Activated CD8-positive, alpha-beta T cell treated with anti-CD3 and anti-CD28 coated beads for 36 hours (primary cell): Measurements from ENCODE around the gene CLCN7. TPM values are rescaled to one million over a fixed set of nuclear protein-coding genes. Genes with fewer than 3 reads are reported as not detected.
A peak's percentile ranks its signal among the peaks of the same experiment; 100 is the strongest.

Source experiments
- ATAC-seq: fragments of 200-7000 bp; cut with Tn5 transposase; one replicate; pipeline ENCODE4 v1.10.0; 2021; ENCODE audit warnings: mild to moderate bottlenecking, moderate library complexity
- CTCF ChIA-PET: fragments of 350-600 bp; sonication (Branson Sonifier 250); formaldehyde crosslinking; loops from one replicate; lab custom pipeline; 2021; ENCODE audit warnings: antibody characterized with exemption; lab: Charles Lee
- POLR2A ChIA-PET: fragments of 350-600 bp; sonication (Branson Sonifier 250); formaldehyde crosslinking; loops from one replicate; lab custom pipeline; 2021; ENCODE audit warnings: antibody characterized with exemption; lab: Charles Lee
- DNase-seq: peaks from one replicate; pipeline ENCODE4 v3.0.0-alpha.2; 2020
- H3K27ac Mint-ChIP-seq: one replicate; pipeline ENCODE4 v1.8.0; 2021; ENCODE audit warnings: mild to moderate bottlenecking, mixed read lengths
- H3K27me3 Mint-ChIP-seq: one replicate; pipeline ENCODE4 v1.8.0; 2021; ENCODE audit warnings: mixed read lengths
- H3K36me3 Mint-ChIP-seq: one replicate; pipeline ENCODE4 v1.8.0; 2021; ENCODE audit warnings: low read depth, mixed read lengths
- H3K4me1 Mint-ChIP-seq: one replicate; pipeline ENCODE4 v1.8.0; 2021; ENCODE audit warnings: low read depth, mixed read lengths
- H3K4me3 Mint-ChIP-seq: one replicate; pipeline ENCODE4 v1.8.0; 2021; ENCODE audit warnings: mild to moderate bottlenecking, moderate library complexity, mixed read lengths
- H3K9me3 Mint-ChIP-seq: one replicate; pipeline ENCODE4 v1.8.0; 2021; ENCODE audit warnings: mixed read lengths
- intact Hi-C: fragments of 100-400 bp; cut with micrococcal nuclease; formaldehyde crosslinking; loops from one replicate; pipeline ENCODE4 v1.10.0; 2022
- total RNA-seq, 2 experiments: library from RNA; stranded (reverse); gene quantifications; one replicate each; pipeline ENCODE4 v1.2.3, GENCODE V29; 2021
- TF ChIP-seq, protein P1 (sequence below): fragments of 200-600 bp; IDR thresholded peaks from one replicate; pipeline ENCODE4 v1.8.0; 2022; ENCODE audit warnings: antibody characterized with exemption, mild to moderate bottlenecking

The CLCN7 gene
- total RNA-seq, 2 experiments from 2014 or later = 35.5 to 36.8 TPM

DNA sequence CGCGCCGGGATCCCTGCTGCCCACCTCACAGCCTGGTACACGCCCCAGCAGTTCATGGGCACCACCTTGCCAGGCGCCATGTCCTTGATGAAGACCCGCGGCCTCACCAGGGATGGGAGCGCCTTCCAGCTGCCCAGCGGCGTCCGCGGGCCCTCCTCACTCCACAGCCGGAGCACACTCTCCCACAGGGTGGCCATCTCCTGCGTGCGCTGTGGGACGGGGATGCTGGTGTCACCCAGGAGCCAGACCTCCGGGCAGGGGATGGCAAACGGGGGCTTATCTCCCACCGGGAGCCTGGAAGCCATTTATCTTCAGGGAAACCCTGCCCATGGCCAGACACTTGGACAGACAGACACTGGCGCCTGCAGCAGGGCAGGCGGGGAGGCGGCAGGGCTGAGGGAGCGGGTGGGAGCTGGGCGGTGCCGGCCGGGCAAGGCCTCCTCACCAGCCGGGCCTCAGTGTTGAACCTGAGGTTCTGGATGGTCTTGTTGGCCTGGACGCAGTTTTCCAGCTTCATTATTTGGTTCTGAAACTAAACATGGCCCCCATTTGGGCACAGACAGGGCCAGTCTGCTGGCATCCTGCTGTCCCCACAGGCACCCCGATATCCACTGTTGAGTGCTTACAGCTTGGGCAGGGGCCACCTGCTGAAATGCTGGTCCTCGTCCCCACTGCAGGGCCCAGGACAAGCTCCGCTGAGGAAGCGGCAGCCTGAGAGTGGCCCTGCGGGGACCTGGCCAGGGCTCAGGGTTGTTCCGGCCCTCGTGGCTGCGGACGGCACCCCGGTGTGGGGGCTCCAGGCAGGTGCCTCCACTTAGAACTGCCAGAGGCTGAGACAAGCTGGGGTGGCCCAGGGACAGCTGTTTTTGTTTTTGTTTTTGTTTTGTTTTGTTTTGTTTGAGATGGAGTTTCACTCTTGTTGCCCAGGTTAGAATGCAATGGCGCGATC is 39.9 kb downstream of the CLCN7 start:
- Mint-ChIP-seq H3K27me3 (no peaks in the 10 kb centered on the region), H3K4me3 (no peak overlapping the region), H3K4me1 (no peaks in the 10 kb centered on the region), H3K9me3 (no peaks in the 10 kb centered on the region), H3K36me3 (no peaks in the 10 kb centered on the region), H3K27ac (no peak overlapping the region)
- CTCF ChIA-PET = no interaction called here
- POLR2A ChIA-PET = no interaction called here
- TF ChIP-seq, protein P1, sequence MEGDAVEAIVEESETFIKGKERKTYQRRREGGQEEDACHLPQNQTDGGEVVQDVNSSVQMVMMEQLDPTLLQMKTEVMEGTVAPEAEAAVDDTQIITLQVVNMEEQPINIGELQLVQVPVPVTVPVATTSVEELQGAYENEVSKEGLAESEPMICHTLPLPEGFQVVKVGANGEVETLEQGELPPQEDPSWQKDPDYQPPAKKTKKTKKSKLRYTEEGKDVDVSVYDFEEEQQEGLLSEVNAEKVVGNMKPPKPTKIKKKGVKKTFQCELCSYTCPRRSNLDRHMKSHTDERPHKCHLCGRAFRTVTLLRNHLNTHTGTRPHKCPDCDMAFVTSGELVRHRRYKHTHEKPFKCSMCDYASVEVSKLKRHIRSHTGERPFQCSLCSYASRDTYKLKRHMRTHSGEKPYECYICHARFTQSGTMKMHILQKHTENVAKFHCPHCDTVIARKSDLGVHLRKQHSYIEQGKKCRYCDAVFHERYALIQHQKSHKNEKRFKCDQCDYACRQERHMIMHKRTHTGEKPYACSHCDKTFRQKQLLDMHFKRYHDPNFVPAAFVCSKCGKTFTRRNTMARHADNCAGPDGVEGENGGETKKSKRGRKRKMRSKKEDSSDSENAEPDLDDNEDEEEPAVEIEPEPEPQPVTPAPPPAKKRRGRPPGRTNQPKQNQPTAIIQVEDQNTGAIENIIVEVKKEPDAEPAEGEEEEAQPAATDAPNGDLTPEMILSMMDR = no peak
- DNase-seq = no peak
- no peak for ATAC-seq
- intact Hi-C loops = no loop called here

DNA sequence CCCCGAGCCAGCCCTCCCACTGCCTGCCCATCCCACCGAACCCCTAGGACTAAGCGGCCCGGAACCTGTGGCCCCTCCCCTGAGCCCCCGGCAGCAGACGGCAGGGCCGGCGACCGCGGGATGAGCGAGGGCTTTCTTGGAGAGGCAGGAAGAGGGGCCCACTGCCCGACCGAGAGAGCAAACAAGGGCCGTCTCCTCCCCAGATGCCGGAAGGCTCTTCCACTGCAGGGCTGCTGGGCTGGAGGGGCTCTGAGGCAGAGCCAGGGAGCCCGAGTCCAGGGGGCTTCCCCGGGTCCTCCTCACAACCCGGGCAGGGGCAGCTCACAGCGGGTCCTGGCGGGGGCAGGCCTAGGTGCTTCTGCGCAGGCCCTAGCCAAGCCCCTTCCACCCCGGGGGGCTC is 41.1 kb downstream of the CLCN7 start:
- Mint-ChIP-seq H3K4me1 (no peaks in the 10 kb centered on the region), H3K27ac (no peak overlapping the region), H3K4me3 (no peak overlapping the region), H3K9me3 (no peaks in the 10 kb centered on the region), H3K36me3 (no peaks in the 10 kb centered on the region), H3K27me3 (no peaks in the 10 kb centered on the region)
- intact Hi-C loops = no loop called here
- ChIA-PET POLR2A (interaction anchor here (0.9 to 1.8 kb wide), 3 partner anchors 13 to 25 kb away, joined by 3 to 4 read pairs (median 3); partner anchors contain the start of gene UQCC4), CTCF (interaction anchor here (1.8 kb wide), 1 partner anchor 70 kb away, joined by 5 read pairs; no protein-coding TSS in a partner anchor)
- DNase-seq = no peak
- ATAC-seq = no peak
- TF ChIP-seq, protein P1 = no peak

DNA sequence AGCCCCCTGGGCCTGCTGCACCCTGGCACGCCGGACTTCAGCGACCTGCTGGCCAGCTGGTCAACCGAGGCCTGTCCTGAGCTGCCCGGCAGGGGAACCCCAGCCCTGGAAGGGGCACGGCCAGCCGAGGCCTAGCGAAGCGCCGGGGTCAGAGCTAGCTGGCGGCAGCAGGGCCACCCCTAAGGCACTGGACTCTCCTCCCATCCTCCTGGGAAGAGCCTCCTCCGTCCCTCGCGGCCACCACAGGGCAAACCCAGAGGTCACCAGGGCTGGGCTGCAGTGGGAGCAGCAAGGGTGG is 41.6 kb downstream of the CLCN7 start:
- no peak for ATAC-seq
- intact Hi-C loops = no loop called here
- TF ChIP-seq, protein P1 = no peak
- no peak overlapping the region for H3K27ac Mint-ChIP-seq
- ChIA-PET CTCF (interaction anchor here (1.1 to 1.8 kb wide), 2 partner anchors 11 to 70 kb away, joined by 3 to 5 read pairs; no protein-coding TSS in a partner anchor), POLR2A (interaction anchor here (0.9 to 1.8 kb wide), 4 partner anchors 12 to 25 kb away, joined by 3 to 4 read pairs (median 4); partner anchors contain the start of gene UQCC4)
- no peak overlapping the region for H3K4me3 Mint-ChIP-seq
- DNase-seq = no peak
- H3K27me3 Mint-ChIP-seq = no peaks in the 10 kb centered on the region
- H3K36me3 Mint-ChIP-seq = no peaks in the 10 kb centered on the region
- H3K9me3 Mint-ChIP-seq = no peaks in the 10 kb centered on the region
- no peaks in the 10 kb centered on the region for H3K4me1 Mint-ChIP-seq

DNA sequence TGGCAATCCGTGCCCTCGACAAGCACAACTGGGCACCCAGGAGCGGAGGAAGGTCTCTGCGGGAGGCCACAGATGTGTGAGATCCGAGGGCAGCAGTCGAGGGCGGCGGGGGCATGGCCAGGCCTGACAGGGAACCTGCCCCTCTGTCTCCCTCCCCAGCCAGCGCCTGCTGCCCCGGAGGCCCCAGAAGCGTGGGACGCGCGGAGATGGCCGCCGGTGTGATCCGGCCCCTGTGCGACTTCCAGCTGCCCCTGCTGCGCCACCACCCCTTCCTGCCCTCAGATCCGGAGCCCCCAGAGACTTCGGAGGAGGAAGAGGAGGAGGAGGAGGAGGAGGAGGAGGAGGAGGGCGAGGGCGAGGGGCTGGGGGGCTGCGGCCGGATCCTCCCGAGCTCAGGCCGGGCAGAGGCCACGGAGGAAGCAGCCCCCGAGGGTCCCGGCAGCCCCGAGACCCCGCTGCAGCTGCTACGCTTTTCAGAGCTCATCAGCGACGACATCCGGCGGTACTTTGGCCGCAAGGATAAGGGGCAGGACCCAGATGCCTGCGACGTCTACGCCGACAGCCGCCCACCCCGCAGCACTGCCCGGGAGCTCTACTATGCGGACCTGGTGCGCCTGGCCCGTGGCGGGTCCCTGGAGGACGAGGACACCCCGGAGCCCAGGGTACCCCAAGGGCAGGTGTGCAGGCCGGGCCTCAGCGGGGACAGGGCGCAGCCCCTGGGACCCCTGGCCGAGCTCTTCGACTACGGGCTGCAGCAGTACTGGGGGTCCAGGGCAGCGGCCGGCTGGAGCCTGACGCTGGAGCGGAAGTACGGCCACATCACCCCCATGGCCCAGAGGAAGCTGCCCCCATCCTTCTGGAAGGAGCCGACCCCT is 42.2 kb downstream of the CLCN7 start:
- Mint-ChIP-seq H3K9me3 (no peaks in the 10 kb centered on the region), H3K4me3 (peak overlapping the region; percentile 56), H3K27me3 (no peaks in the 10 kb centered on the region), H3K4me1 (no peaks in the 10 kb centered on the region), H3K36me3 (no peaks in the 10 kb centered on the region), H3K27ac (peak overlapping the region; percentile 59)
- peak; percentile 38 for ATAC-seq
- DNase-seq = peak; percentile 41
- intact Hi-C loops = no loop called here
- ChIA-PET POLR2A (interaction anchor here (1.0 to 1.8 kb wide), 4 partner anchors 11 to 61 kb away, joined by 3 to 4 read pairs (median 4); partner anchors contain the start of genes TELO2 and UQCC4), CTCF (interaction anchor here (1.1 to 1.8 kb wide), 2 partner anchors 11 to 69 kb away, joined by 3 to 5 read pairs; no protein-coding TSS in a partner anchor)
- TF ChIP-seq, protein P1 = no peak
